ENCODE results near the gene WDR20.

GRCh38 chr14:102184316-102185035, 44.8 kb downstream of the WDR20 start:
- TF ChIP-seq CTCF (conservative IDR thresholded peaks at IDR 0.05; ENCODE audit: low read length) (no peak), EZH2phosphoT487 (IDR thresholded peaks at IDR 0.05; ENCODE audit: borderline replicate concordance) (no peak)

Data from Loucy (cell line).